Measurements from ENCODE around the gene BAD.

- TF ChIP-seq, protein P1, sequence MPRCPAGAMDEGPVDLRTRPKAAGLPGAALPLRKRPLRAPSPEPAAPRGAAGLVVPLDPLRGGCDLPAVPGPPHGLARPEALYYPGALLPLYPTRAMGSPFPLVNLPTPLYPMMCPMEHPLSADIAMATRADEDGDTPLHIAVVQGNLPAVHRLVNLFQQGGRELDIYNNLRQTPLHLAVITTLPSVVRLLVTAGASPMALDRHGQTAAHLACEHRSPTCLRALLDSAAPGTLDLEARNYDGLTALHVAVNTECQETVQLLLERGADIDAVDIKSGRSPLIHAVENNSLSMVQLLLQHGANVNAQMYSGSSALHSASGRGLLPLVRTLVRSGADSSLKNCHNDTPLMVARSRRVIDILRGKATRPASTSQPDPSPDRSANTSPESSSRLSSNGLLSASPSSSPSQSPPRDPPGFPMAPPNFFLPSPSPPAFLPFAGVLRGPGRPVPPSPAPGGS (IDR thresholded peaks at IDR 0.05) = no peak
- TF ChIP-seq CTCF (IDR thresholded peaks at IDR 0.05) (no peak), KDM1A (IDR thresholded peaks at IDR 0.05; ENCODE audit: low read depth) (no peak), ELK1 (IDR thresholded peaks at IDR 0.05; ENCODE audit: low read depth, low read length) (no peak), FOSL2 (IDR thresholded peaks at IDR 0.05) (no peak), FOSL2 (CRISPR knock-in tag; IDR thresholded peaks at IDR 0.05) (no peak), RAD21 (conservative IDR thresholded peaks at IDR 0.05 in 1 of 2, IDR thresholded peaks at IDR 0.05 in 1 of 2) (no peak), POLR2A (IDR thresholded peaks at IDR 0.05; ENCODE audit: low read length) (no peak)
- TF ChIP-seq, protein P2, sequence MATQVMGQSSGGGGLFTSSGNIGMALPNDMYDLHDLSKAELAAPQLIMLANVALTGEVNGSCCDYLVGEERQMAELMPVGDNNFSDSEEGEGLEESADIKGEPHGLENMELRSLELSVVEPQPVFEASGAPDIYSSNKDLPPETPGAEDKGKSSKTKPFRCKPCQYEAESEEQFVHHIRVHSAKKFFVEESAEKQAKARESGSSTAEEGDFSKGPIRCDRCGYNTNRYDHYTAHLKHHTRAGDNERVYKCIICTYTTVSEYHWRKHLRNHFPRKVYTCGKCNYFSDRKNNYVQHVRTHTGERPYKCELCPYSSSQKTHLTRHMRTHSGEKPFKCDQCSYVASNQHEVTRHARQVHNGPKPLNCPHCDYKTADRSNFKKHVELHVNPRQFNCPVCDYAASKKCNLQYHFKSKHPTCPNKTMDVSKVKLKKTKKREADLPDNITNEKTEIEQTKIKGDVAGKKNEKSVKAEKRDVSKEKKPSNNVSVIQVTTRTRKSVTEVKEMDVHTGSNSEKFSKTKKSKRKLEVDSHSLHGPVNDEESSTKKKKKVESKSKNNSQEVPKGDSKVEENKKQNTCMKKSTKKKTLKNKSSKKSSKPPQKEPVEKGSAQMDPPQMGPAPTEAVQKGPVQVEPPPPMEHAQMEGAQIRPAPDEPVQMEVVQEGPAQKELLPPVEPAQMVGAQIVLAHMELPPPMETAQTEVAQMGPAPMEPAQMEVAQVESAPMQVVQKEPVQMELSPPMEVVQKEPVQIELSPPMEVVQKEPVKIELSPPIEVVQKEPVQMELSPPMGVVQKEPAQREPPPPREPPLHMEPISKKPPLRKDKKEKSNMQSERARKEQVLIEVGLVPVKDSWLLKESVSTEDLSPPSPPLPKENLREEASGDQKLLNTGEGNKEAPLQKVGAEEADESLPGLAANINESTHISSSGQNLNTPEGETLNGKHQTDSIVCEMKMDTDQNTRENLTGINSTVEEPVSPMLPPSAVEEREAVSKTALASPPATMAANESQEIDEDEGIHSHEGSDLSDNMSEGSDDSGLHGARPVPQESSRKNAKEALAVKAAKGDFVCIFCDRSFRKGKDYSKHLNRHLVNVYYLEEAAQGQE (IDR thresholded peaks at IDR 0.05) = no peak
Measured at GRCh38 chr11:64229744-64230170, 54.7 kb downstream of the BAD start.

All from A549 (cell line).